Activated naive CD8-positive, alpha-beta T cell treated with anti-CD3 and anti-CD28 coated beads, Interleukin-2, amount 10 ng/mL, durations not matched to agents 7 days and 5 days (primary cell): ENCODE data around the gene ESPL1. TPM values are rescaled to one million over a fixed set of nuclear protein-coding genes. Genes with fewer than 3 reads are reported as not detected.
"Not testable (repeated sequence)": the region's sequence is repeated elsewhere in the genome, so short reads cannot be mapped to it uniquely, and the experiment has no call there.

Experiments
- ATAC-seq: fragments of 150-1000 bp; cut with Tn5 transposase; one replicate; pipeline ENCODE4 v1.10.0; 2021; ENCODE audit warnings: low read depth, moderate library complexity
- POLR2A ChIA-PET: fragments of 350-600 bp; sonication (Branson Sonifier 250); formaldehyde crosslinking; loops from one replicate; lab custom pipeline; 2021; ENCODE audit warnings: antibody characterized with exemption; lab: Charles Lee
- DNase-seq: peaks from one replicate; pipeline ENCODE4 v3.0.0; 2021
- H3K27ac Mint-ChIP-seq: one replicate; pipeline ENCODE4 v1.8.0; 2022; ENCODE audit warnings: mild to moderate bottlenecking, mixed read lengths
- H3K27me3 Mint-ChIP-seq: one replicate; pipeline ENCODE4 v1.8.0; 2022; ENCODE audit warnings: mild to moderate bottlenecking, moderate library complexity, mixed read lengths
- H3K36me3 Mint-ChIP-seq: one replicate; pipeline ENCODE4 v1.8.0; 2021; ENCODE audit warnings: mild to moderate bottlenecking, mixed read lengths
- H3K4me1 Mint-ChIP-seq: one replicate; pipeline ENCODE4 v1.8.0; 2021; ENCODE audit warnings: mixed read lengths
- H3K4me3 Mint-ChIP-seq: one replicate; pipeline ENCODE4 v1.8.0; 2022; ENCODE audit warnings: mild to moderate bottlenecking, moderate library complexity, mixed read lengths
- H3K9me3 Mint-ChIP-seq: one replicate; pipeline ENCODE4 v1.8.0; 2021; ENCODE audit warnings: mixed read lengths
- total RNA-seq, 2 experiments: library from RNA; stranded (reverse); gene quantifications; one replicate each; pipeline ENCODE4 v1.2.3, GENCODE V29; 2021

The ESPL1 gene
- total RNA-seq, 2 experiments from 2014 or later: 90.5 to 91.0 TPM

GRCh38 chr12:53327435-53328042 lies 59.4 kb downstream of the ESPL1 start:
- H3K4me3 Mint-ChIP-seq: no peak overlapping the region
- H3K27me3 Mint-ChIP-seq: peaks cover 32% of the 10 kb centered on the region
- no peak for ATAC-seq
- peak overlapping the region; percentile 57 for H3K27ac Mint-ChIP-seq
- DNase-seq: no peak
- H3K4me1 Mint-ChIP-seq: peaks cover 12% of the 10 kb centered on the region
- H3K36me3 Mint-ChIP-seq: no peaks in the 10 kb centered on the region
- H3K9me3 Mint-ChIP-seq: no peaks in the 10 kb centered on the region
- POLR2A ChIA-PET: interaction anchor here (1.1 to 5.0 kb wide), 2 partner anchors 17 to 28 kb away, joined by 4 to 63 read pairs; partner anchors contain the start of gene MYG1

GRCh38 chr12:53328043-53328435 lies 59.9 kb downstream of the ESPL1 start:
- Mint-ChIP-seq H3K4me3 (no peak overlapping the region), H3K27me3 (peaks cover 32% of the 10 kb centered on the region), H3K36me3 (no peaks in the 10 kb centered on the region), H3K27ac (no peak overlapping the region), H3K4me1 (peaks cover 10% of the 10 kb centered on the region), H3K9me3 (no peaks in the 10 kb centered on the region)
- no peak for ATAC-seq
- POLR2A ChIA-PET: interaction anchor here (5.0 kb wide), 1 partner anchor 17 kb away, joined by 63 read pairs; no protein-coding TSS in a partner anchor
- DNase-seq: no peak

GRCh38 chr12:53330671-53331070 lies 62.6 kb downstream of the ESPL1 start:
- H3K36me3 Mint-ChIP-seq: no peaks in the 10 kb centered on the region
- H3K4me1 Mint-ChIP-seq: peaks cover 11% of the 10 kb centered on the region
- peaks cover 50% of the 10 kb centered on the region for H3K27me3 Mint-ChIP-seq
- no peaks in the 10 kb centered on the region for H3K9me3 Mint-ChIP-seq
- H3K4me3 Mint-ChIP-seq: no peak overlapping the region
- ATAC-seq (no peak), DNase-seq (no peak)
- H3K27ac Mint-ChIP-seq: no peak overlapping the region
- POLR2A ChIA-PET: interaction anchor here (0.7 kb wide), 1 partner anchor 112 kb away, joined by 5 read pairs; no protein-coding TSS in a partner anchor

GRCh38 chr12:53332339-53332738 lies 64.2 kb downstream of the ESPL1 start:
- H3K4me1 Mint-ChIP-seq: peaks cover 17% of the 10 kb centered on the region
- DNase-seq, H3K36me3 Mint-ChIP-seq, H3K4me3 Mint-ChIP-seq, POLR2A ChIA-PET, ATAC-seq, H3K9me3 Mint-ChIP-seq: not testable (repeated sequence)
- peaks cover 58% of the 10 kb centered on the region for H3K27me3 Mint-ChIP-seq
- H3K27ac Mint-ChIP-seq: peak overlapping the region; percentile 10

GRCh38 chr12:53332744-53333143 lies 64.6 kb downstream of the ESPL1 start:
- Mint-ChIP-seq H3K27me3 (peaks cover 58% of the 10 kb centered on the region), H3K4me3 (no peak overlapping the region)

GRCh38 chr12:53333289-53333688 lies 65.2 kb downstream of the ESPL1 start:
- Mint-ChIP-seq H3K9me3 (no peaks in the 10 kb centered on the region), H3K27me3 (peaks cover 60% of the 10 kb centered on the region), H3K4me1 (peaks cover 18% of the 10 kb centered on the region), H3K27ac (peak overlapping the region; percentile 58), H3K36me3 (no peaks in the 10 kb centered on the region), H3K4me3 (no peak overlapping the region)
- ATAC-seq (no peak), DNase-seq (no peak)
- POLR2A ChIA-PET: no interaction called here

More at GRCh38 chr12:53332744-53333143, 64.6 kb downstream of the ESPL1 start:
- ATAC-seq (no peak), DNase-seq (no peak)
- POLR2A ChIA-PET: no interaction called here
- Mint-ChIP-seq H3K4me1 (peaks cover 15% of the 10 kb centered on the region), H3K36me3 (no peaks in the 10 kb centered on the region), H3K9me3 (no peaks in the 10 kb centered on the region), H3K27ac (peak overlapping the region; percentile 10)

- no peaks in the 10 kb centered on the region for H3K9me3 Mint-ChIP-seq
- H3K27me3 Mint-ChIP-seq: peaks cover 66% of the 10 kb centered on the region
- ATAC-seq: no peak
Measured at GRCh38 chr12:53333845-53334244, 65.7 kb downstream of the ESPL1 start.

GRCh38 chr12:53334822-53335221 lies 66.7 kb downstream of the ESPL1 start:
- POLR2A ChIA-PET: interaction anchor here (0.8 to 0.9 kb wide), 2 partner anchors 10 to 13 kb away, joined by 3 to 5 read pairs; partner anchors contain the start of gene AAAS
- H3K4me1 Mint-ChIP-seq: peaks cover 19% of the 10 kb centered on the region
- H3K27me3 Mint-ChIP-seq: peaks cover 66% of the 10 kb centered on the region
- H3K9me3 Mint-ChIP-seq: no peaks in the 10 kb centered on the region
- no peak overlapping the region for H3K27ac Mint-ChIP-seq
- DNase-seq (no peak), ATAC-seq (no peak)
- no peaks in the 10 kb centered on the region for H3K36me3 Mint-ChIP-seq
- H3K4me3 Mint-ChIP-seq: no peak overlapping the region

More at GRCh38 chr12:53333845-53334244, 65.7 kb downstream of the ESPL1 start:
- Mint-ChIP-seq H3K27ac (no peak overlapping the region), H3K36me3 (no peaks in the 10 kb centered on the region), H3K4me3 (no peak overlapping the region), H3K4me1 (peaks cover 19% of the 10 kb centered on the region)
- POLR2A ChIA-PET: no interaction called here
- no peak for DNase-seq

GRCh38 chr12:53336181-53336681 lies 68.1 kb downstream of the ESPL1 start, which contains the start of gene SP7:
SP7 (minus strand) TSS chr12:53336354; CDS start chr12:53335646, 708 bp downstream.
- no peak within 1 kb of the TSS for H3K27ac Mint-ChIP-seq
- H3K4me3 Mint-ChIP-seq: no peak within 1 kb of the TSS
- POLR2A ChIA-PET: no interaction called here
- peak; percentile 16 for ATAC-seq
- no peaks in the 10 kb centered on the region for H3K9me3 Mint-ChIP-seq
- peaks cover 19% of the 10 kb centered on the region for H3K4me1 Mint-ChIP-seq
- no peaks in the 10 kb centered on the region for H3K36me3 Mint-ChIP-seq
- peaks cover 67% of the 10 kb centered on the region for H3K27me3 Mint-ChIP-seq
- no peak for DNase-seq

GRCh38 chr12:53338017-53338416 lies 69.9 kb downstream of the ESPL1 start:
- POLR2A ChIA-PET: no interaction called here
- ATAC-seq: peak; percentile 29
- H3K27me3 Mint-ChIP-seq: peaks cover 63% of the 10 kb centered on the region
- H3K4me3 Mint-ChIP-seq: no peak overlapping the region
- H3K4me1 Mint-ChIP-seq: peaks cover 17% of the 10 kb centered on the region
- H3K9me3 Mint-ChIP-seq: no peaks in the 10 kb centered on the region
- H3K36me3 Mint-ChIP-seq: no peaks in the 10 kb centered on the region
- DNase-seq: no peak
- peak overlapping the region; percentile 23 for H3K27ac Mint-ChIP-seq

- POLR2A ChIA-PET: no interaction called here
- Mint-ChIP-seq H3K4me1 (peaks cover 19% of the 10 kb centered on the region), H3K4me3 (no peak overlapping the region), H3K36me3 (no peaks in the 10 kb centered on the region), H3K27ac (no peak overlapping the region), H3K27me3 (peaks cover 61% of the 10 kb centered on the region), H3K9me3 (no peaks in the 10 kb centered on the region)
- ATAC-seq (no peak), DNase-seq (no peak)
Measured at GRCh38 chr12:53338916-53339315, 70.8 kb downstream of the ESPL1 start.

- DNase-seq (no peak), ATAC-seq (no peak)
- H3K36me3 Mint-ChIP-seq: no peaks in the 10 kb centered on the region
- no peak overlapping the region for H3K27ac Mint-ChIP-seq
- H3K9me3 Mint-ChIP-seq: no peaks in the 10 kb centered on the region
- POLR2A ChIA-PET: interaction anchor here (1.0 kb wide), 1 partner anchor 160 kb away, joined by 4 read pairs; the partner anchor contains the start of gene TARBP2
- H3K4me3 Mint-ChIP-seq: no peak overlapping the region
- peaks cover 48% of the 10 kb centered on the region for H3K27me3 Mint-ChIP-seq
- H3K4me1 Mint-ChIP-seq: peaks cover 26% of the 10 kb centered on the region
Measured at GRCh38 chr12:53340398-53340797, 72.3 kb downstream of the ESPL1 start.
